WI38 (cell line): ENCODE results near the gene PPIH.
"Not testable (repeated sequence)": the region's sequence is repeated elsewhere in the genome, so short reads cannot be mapped to it uniquely, and the experiment has no call there.

Experiments
- H3K4me3 ChIP-seq: 2 replicates; pipeline ENCODE4 v1.5.1; 2011; ENCODE audit warnings: low read depth, mild to moderate bottlenecking, control low read depth, low read length
- TF ChIP-seq, protein P1 (sequence below): IDR thresholded peaks from 2 replicates; pipeline ENCODE4 v1.5.1; 2012; ENCODE audit warnings: low read depth, mild to moderate bottlenecking, control low read depth, low read length

The PPIH gene

DNA sequence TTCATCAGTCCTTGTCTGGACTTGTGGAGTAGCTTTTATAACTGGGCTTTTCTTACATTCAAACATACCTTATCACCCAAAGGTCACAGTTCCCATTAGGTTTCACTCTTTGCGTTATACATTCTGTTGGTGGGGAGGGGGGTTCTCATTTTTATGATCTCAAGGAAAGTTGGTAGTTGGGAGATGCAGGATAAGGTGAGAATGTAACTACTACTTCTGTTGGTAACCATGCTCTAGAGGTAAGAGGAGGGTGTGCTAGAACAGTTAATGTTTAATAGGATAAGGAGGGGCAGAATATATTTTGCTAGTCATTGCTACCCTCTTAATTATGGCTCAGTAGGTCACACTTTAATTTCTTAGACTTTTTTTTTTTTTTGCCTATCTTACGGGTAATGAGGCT, 34.7 kb downstream of the PPIH start:
- TF ChIP-seq, protein P1, sequence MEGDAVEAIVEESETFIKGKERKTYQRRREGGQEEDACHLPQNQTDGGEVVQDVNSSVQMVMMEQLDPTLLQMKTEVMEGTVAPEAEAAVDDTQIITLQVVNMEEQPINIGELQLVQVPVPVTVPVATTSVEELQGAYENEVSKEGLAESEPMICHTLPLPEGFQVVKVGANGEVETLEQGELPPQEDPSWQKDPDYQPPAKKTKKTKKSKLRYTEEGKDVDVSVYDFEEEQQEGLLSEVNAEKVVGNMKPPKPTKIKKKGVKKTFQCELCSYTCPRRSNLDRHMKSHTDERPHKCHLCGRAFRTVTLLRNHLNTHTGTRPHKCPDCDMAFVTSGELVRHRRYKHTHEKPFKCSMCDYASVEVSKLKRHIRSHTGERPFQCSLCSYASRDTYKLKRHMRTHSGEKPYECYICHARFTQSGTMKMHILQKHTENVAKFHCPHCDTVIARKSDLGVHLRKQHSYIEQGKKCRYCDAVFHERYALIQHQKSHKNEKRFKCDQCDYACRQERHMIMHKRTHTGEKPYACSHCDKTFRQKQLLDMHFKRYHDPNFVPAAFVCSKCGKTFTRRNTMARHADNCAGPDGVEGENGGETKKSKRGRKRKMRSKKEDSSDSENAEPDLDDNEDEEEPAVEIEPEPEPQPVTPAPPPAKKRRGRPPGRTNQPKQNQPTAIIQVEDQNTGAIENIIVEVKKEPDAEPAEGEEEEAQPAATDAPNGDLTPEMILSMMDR = no peak
- H3K4me3 ChIP-seq = no peak overlapping the region

DNA sequence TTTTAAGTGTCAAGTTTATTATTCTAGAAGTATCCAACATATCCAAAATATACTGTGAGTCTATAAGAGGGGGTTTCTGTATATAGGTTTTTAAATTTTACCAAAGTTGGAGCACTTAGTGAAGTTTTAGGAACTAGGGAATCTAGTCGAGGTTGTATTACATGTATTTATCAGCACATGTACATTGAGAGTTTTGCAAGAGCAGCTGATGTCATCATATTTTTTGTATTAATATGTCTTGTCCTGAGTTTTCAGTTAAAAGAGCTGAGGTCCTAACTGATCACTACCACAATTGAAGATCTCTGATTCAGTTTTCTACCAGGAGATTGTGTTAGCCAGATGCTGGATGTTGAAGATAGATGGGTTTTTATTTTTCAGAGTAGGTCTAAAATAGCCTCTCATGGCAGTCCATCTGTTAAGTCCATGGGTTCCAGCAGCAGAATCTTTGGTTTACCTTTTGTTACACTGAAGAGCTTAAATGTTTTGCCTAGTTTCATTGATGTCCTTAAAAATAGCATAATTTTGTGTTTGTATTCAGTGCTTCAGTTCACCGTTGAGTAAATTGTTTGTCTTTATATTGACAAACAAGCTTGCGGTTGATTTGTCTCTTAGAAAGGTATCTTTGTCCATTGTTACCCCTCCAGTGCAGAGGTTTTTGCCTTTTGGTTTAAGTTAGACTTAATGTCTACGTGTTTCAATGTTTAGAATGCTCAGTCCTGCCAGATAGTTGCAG, 40.0 kb downstream of the PPIH start:
- TF ChIP-seq, protein P1 = no peak
- H3K4me3 ChIP-seq = no peak overlapping the region

DNA sequence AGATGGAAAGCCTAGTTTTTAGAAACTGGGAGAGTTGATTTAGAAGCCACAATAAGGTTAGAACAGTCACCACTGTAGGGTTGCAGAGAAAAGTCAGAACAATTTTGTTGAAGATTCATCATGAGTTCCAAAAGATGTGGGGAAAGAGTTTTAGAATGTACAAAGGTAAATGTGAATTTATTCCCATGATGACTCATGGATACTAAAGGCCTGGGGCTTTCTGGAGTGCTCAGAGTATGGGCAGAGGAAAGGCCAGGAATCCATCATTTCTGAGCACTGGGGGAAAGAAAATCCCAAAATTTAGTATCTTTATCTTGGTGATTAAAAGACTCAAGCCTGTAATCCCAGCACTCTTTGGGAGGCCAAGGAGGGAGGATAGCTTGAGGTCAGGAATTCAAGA, 41.8 kb downstream of the PPIH start:
- TF ChIP-seq, protein P1 = no peak

DNA sequence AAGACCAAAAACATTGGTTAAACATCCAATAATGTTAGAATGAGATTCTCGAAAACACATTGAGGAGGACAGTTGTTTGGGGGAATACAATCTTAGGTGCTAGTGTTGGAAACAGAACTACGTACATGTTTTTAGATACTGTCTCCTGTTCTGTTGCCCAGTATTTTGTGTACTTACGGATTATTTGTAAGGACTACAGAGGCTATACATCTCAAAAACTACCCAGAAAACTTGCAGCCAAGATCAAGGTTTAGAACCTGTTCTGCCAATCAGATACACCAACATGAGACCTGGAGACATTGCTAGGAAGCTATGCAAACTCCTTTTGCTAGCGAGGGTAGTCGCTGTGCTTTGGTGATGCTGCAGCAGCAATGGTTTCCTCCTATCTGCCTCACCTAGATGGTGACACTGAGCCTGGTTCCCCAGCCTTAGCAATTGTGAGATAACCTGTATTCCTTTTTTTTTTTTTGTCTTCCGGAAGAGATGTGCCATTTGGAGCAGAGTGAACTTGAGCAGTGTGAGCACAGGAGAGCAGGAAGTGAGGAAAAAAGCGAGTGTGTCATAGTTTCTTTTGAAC, 45.8 kb downstream of the PPIH start:
- H3K4me3 ChIP-seq = no peak overlapping the region
- TF ChIP-seq, protein P1 = no peak

More for the DNA sequence above, 41.8 kb downstream of the PPIH start:
- no peak overlapping the region for H3K4me3 ChIP-seq

DNA sequence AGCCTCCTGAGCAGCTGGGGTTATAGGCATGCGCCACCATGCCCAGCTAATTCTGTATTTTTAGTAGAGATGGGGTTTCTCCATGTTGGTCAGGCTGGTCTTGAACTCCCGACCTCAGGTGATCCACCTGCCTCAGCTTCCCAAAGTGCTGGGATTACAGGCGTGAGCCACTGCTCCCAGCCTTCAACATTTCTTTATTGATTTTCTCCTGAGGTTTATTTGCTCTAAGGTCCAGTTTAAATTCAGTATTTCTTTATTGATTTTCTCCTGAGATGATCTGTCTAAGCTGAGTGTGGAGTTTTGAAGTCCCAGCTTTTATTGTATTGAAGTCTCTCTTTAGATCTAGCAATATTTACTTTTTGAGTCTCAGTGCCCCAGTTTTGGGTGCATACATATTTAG, 54.6 kb downstream of the PPIH start:
- H3K4me3 ChIP-seq = not testable (repeated sequence)

DNA sequence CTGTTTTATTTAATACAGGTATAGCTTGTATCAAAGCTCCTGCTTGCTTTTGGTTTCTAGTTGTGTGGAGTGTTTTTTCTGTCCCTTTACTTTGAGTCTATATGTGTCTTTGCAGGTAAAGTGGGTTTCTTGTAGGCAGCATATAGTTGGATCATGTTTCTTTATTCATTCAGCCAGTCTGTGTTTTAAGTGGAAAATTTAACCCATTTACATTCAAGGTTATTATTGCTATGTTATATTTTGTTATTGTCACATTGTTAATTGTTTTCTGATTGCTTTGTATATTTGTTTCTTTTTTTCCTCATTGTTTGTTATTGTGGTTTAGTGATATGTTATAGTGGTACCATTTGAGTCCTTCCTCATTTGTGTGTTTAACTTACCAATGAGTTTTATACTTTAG, 55.1 kb downstream of the PPIH start:
- TF ChIP-seq, protein P1 = no peak
- H3K4me3 ChIP-seq = no peak overlapping the region

DNA sequence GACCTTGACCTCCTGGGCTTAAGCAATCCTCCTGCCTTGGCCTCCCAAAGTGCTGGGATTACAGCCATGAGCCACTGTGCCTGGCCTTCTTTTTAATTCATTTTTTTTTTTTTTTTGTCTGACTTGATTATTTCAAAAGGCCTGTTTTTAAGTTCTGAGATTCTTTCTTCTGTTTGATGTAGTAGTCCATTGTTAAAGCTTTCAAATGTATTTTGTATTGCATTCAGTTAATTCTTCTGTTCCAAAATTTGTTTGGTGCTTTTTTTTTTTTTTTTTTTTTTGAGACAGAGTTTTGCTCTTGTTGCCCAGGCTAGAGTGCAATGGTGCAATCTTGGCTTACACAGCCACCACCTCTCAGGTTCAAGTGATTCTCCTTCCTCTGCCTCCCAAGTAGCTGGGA, 56.2 kb downstream of the PPIH start:
- H3K4me3 ChIP-seq = not testable (repeated sequence)

DNA sequence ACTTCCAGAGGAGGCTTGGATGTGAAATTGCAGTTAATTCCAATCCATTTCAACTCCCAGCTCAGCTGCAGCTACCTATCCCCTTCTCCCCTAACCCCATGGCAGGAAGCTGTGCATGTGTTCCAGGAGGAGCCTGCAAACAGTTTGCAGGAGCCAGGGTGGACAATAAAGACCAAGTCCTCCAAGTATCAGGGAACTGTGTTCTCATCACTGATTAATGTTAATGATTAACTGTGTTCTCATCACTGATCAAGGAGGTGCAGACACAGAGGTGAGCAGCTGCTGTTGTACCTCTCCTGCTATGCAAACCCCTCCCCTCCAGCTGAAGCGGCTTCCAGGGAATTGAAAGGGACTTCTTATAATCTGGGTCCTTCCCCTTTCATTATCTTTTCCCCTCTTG, 62.6 kb downstream of the PPIH start:
- TF ChIP-seq, protein P1 = no peak
- H3K4me3 ChIP-seq = no peak overlapping the region
